ENCODE data around the gene SDCBP2. TPM values are rescaled to one million over a fixed set of nuclear protein-coding genes. Genes with fewer than 3 reads are reported as not detected.

Gene SDCBP2
- total and polyA plus RNA-seq, 2 of the 8 experiments (the other 6 are each of a cell fraction or from before 2014, with no cell fraction given): 4.2 to 6.7 TPM

DNA sequence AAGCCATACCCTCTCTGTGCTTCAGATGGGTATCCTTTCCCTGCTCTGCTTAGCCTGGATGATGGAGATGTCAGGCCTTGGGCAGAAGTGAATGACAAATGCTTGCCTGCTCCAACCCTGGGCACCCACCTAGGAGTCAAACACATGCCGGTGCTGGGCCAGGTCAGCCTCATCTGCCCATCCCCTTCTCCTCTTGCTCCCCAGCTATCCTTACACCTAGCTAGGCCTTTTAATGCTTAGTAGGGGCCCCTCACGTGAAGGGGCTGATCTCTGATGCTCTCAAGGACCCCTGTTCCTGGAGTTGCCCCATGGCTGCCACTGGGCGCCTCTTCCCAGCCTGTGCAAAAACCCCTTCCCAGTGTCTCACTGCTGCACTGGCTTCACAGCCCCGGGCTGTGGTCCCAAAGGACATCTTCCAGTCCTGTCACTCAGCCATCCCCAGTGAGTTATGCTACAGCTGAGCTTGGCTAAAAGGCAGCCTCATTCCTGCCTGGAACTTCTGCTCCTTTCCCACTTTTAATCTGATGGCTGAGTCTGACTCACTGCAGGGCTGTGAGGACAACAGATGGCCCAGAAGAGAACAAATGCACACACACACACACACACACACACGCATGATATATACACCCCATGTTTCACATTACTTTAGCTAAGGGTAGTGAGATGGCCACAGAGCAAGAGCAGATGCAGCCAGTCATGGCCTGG lies 12.8 kb upstream of the SDCBP2 start (continued):
- TF ChIP-seq, protein P1, sequence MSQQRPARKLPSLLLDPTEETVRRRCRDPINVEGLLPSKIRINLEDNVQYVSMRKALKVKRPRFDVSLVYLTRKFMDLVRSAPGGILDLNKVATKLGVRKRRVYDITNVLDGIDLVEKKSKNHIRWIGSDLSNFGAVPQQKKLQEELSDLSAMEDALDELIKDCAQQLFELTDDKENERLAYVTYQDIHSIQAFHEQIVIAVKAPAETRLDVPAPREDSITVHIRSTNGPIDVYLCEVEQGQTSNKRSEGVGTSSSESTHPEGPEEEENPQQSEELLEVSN (IDR thresholded peaks at IDR 0.05): no peak
- TF ChIP-seq SIN3A (conservative IDR thresholded peaks at IDR 0.05 in 1 of 2, IDR thresholded peaks at IDR 0.05 in 1 of 2; ENCODE audit: low read depth in 1 of 2, low read length in 2 of 2) (no peak), POLR2AphosphoS5 (IDR thresholded peaks at IDR 0.05; ENCODE audit: low read depth, low read length) (no peak)

Data from H1 (cell line).